H7 (cell line): ENCODE measurements around the gene VPS13A. TPM values are rescaled to one million over a fixed set of nuclear protein-coding genes. Genes with fewer than 3 reads are reported as not detected.
A peak's percentile ranks its signal among the peaks of the same experiment; 100 is the strongest.
"Not testable (repeated sequence)": the region's sequence is repeated elsewhere in the genome, so short reads cannot be mapped to it uniquely, and the experiment has no call there.

Experiments used
- DNase-seq: peaks from one replicate; pipeline ENCODE4 v3.0.0; 2012
- H3K27me3 ChIP-seq: 2 replicates; pipeline ENCODE4 v1.6.0; 2011; ENCODE audit warnings: mild to moderate bottlenecking, low read length; ENCODE audit not compliant: control insufficient read depth, insufficient read depth
- H3K36me3 ChIP-seq: replicated peaks from 2 replicates; pipeline ENCODE4 v1.5.1; 2011; ENCODE audit warnings: low read length; ENCODE audit not compliant: control insufficient read depth, insufficient read depth
- H3K4me3 ChIP-seq: 2 replicates; pipeline ENCODE4 v1.5.1; 2011; ENCODE audit warnings: low read depth, mild to moderate bottlenecking, control low read depth, low read length, moderate library complexity; ENCODE audit not compliant: insufficient read depth
- total RNA-seq: library from RNA; depleted of rRNA; stranded (reverse); fragments of >200 nt; shearing (Covaris generic); gene quantifications from 2 replicates; pipeline ENCODE4 v1.2.3, GENCODE V29; 2014

VPS13A gene
- total RNA-seq, 1 experiment from 2014 or later: 10.9 TPM

- no peak for DNase-seq
- no peaks in the 10 kb centered on the region for H3K27me3 ChIP-seq
- H3K36me3 ChIP-seq: no peaks in the 10 kb centered on the region; the same call in none of the 2 replicates
- H3K4me3 ChIP-seq: no peak overlapping the region
These were observed 47.5 kb downstream of the VPS13A start for GRCh38 chr9:77224746-77225312.

- Histone ChIP-seq H3K36me3 (no peaks in the 10 kb centered on the region; the same call in 1 of the 2 replicates), H3K4me3 (no peak overlapping the region), H3K27me3 (no peaks in the 10 kb centered on the region)
- DNase-seq: no peak
These were observed 59.4 kb downstream of the VPS13A start for GRCh38 chr9:77236693-77237092.

GRCh38 chr9:77237896-77238295 is 60.6 kb downstream of the VPS13A start:
- H3K27me3 ChIP-seq: no peaks in the 10 kb centered on the region
- DNase-seq: no peak
- no peak overlapping the region for H3K4me3 ChIP-seq
- no peaks in the 10 kb centered on the region; the same call in 1 of the 2 replicates for H3K36me3 ChIP-seq

GRCh38 chr9:77251050-77251449 is 73.7 kb downstream of the VPS13A start:
- H3K27me3 ChIP-seq: no peaks in the 10 kb centered on the region
- H3K4me3 ChIP-seq: no peak overlapping the region
- DNase-seq: no peak
- H3K36me3 ChIP-seq: no peaks in the 10 kb centered on the region; the same call in none of the 2 replicates

- H3K4me3 ChIP-seq: no peak overlapping the region
- no peak for DNase-seq
These were observed 79.9 kb downstream of the VPS13A start for GRCh38 chr9:77257275-77257674.

GRCh38 chr9:77261605-77262004 is 84.3 kb downstream of the VPS13A start:
- Histone ChIP-seq H3K4me3 (no peak overlapping the region), H3K27me3 (no peaks in the 10 kb centered on the region), H3K36me3 (no peaks in the 10 kb centered on the region; the same call in 1 of the 2 replicates)
- DNase-seq: no peak

More at GRCh38 chr9:77257275-77257674, 79.9 kb downstream of the VPS13A start:
- Histone ChIP-seq H3K36me3 (no peaks in the 10 kb centered on the region; the same call in 1 of the 2 replicates), H3K27me3 (no peaks in the 10 kb centered on the region)

- H3K4me3 ChIP-seq, H3K27me3 ChIP-seq, H3K36me3 ChIP-seq, DNase-seq: not testable (repeated sequence)
These were observed 90.4 kb downstream of the VPS13A start for GRCh38 chr9:77267762-77268161.

GRCh38 chr9:77271023-77271690 is 93.8 kb downstream of the VPS13A start:
- no peaks in the 10 kb centered on the region for H3K27me3 ChIP-seq
- H3K4me3 ChIP-seq: no peak overlapping the region
- H3K36me3 ChIP-seq: no peaks in the 10 kb centered on the region
- no peak for DNase-seq

- Histone ChIP-seq H3K27me3 (no peaks in the 10 kb centered on the region), H3K4me3 (no peak overlapping the region), H3K36me3 (peaks cover 2% of the 10 kb centered on the region)
- DNase-seq: no peak
These were observed 99.5 kb downstream of the VPS13A start for GRCh38 chr9:77276799-77277198.

GRCh38 chr9:77277719-77278118 is 100.4 kb downstream of the VPS13A start:
- no peaks in the 10 kb centered on the region for H3K27me3 ChIP-seq
- peaks cover 2% of the 10 kb centered on the region for H3K36me3 ChIP-seq
- H3K4me3 ChIP-seq: no peak overlapping the region
- DNase-seq: no peak

- Histone ChIP-seq H3K36me3 (no peaks in the 10 kb centered on the region), H3K4me3 (no peak overlapping the region), H3K27me3 (no peaks in the 10 kb centered on the region)
- DNase-seq: no peak
These were observed 106.7 kb downstream of the VPS13A start for GRCh38 chr9:77283991-77284390.

- no peaks in the 10 kb centered on the region for H3K36me3 ChIP-seq
- H3K27me3 ChIP-seq: no peaks in the 10 kb centered on the region
- no peak overlapping the region for H3K4me3 ChIP-seq
- no peak for DNase-seq
These were observed 107.3 kb downstream of the VPS13A start for GRCh38 chr9:77284616-77285015.

GRCh38 chr9:77290373-77290772 is 113.0 kb downstream of the VPS13A start:
- no peak for DNase-seq

GRCh38 chr9:77291714-77292113 is 114.4 kb downstream of the VPS13A start:
- peak; percentile 36 for DNase-seq
- Histone ChIP-seq H3K4me3 (no peak overlapping the region), H3K27me3 (no peaks in the 10 kb centered on the region), H3K36me3 (no peaks in the 10 kb centered on the region)

More at GRCh38 chr9:77290373-77290772, 113.0 kb downstream of the VPS13A start:
- H3K4me3 ChIP-seq: no peak overlapping the region
- H3K36me3 ChIP-seq: no peaks in the 10 kb centered on the region
- no peaks in the 10 kb centered on the region for H3K27me3 ChIP-seq

GRCh38 chr9:77293949-77294348 is 116.6 kb downstream of the VPS13A start:
- Histone ChIP-seq H3K36me3 (no peaks in the 10 kb centered on the region), H3K4me3 (no peak overlapping the region), H3K27me3 (no peaks in the 10 kb centered on the region)
- no peak for DNase-seq
